CD4-positive, alpha-beta T cell (primary cell): Measurements from ENCODE around the gene DBH. TPM values are rescaled to one million over a fixed set of nuclear protein-coding genes. Genes with fewer than 3 reads are reported as not detected.
"Not testable (repeated sequence)": the region's sequence is repeated elsewhere in the genome, so short reads cannot be mapped to it uniquely, and the experiment has no call there.

Source experiments
- ATAC-seq: fragments of 200-7000 bp; cut with Tn5 transposase; one replicate; pipeline ENCODE4 v1.10.0; 2022; ENCODE audit warnings: mild to moderate bottlenecking; ENCODE audit not compliant: poor library complexity
- CTCF ChIA-PET: fragments of 350-600 bp; sonication (Branson Sonifier 250); formaldehyde crosslinking; loops from one replicate; lab custom pipeline; 2021; ENCODE audit warnings: antibody characterized with exemption, inconsistent platforms; lab: Charles Lee
- POLR2A ChIA-PET: fragments of 350-600 bp; sonication (Branson Sonifier 250); formaldehyde crosslinking; loops from one replicate; lab custom pipeline; 2021; ENCODE audit warnings: antibody characterized with exemption, inconsistent platforms; lab: Charles Lee
- DNase-seq, 14 experiments: peaks; one replicate each; pipeline ENCODE4 v3.0.0-alpha.2; 2013 to 2020; ENCODE audit warnings: mixed read lengths in 2 of 14
- H3K27ac ChIP-seq, 2 donors: one replicate each; pipeline versions ENCODE4 v1.5.1 to v1.7.0; 2013; ENCODE audit warnings: low read length in 2 of 2, low read depth in 1 of 2, mild to moderate bottlenecking in 1 of 2
- H3K27me3 ChIP-seq, 2 experiments: 1 replicate in 1 of 2; 2 replicates in 1 of 2; pipeline versions ENCODE4 v1.6.1 to v1.7.0; 2013; ENCODE audit warnings: low read length in 2 of 2, control low read depth in 1 of 2, mild to moderate bottlenecking in 1 of 2, moderate library complexity in 1 of 2; ENCODE audit not compliant: insufficient read depth in 2 of 2, control insufficient read depth in 1 of 2
- H3K36me3 ChIP-seq: one replicate; pipeline ENCODE4 v1.6.1; 2013; ENCODE audit warnings: low read length, control low read depth; ENCODE audit not compliant: insufficient read depth
- H3K4me1 ChIP-seq: one replicate; pipeline ENCODE4 v1.6.1; 2013; ENCODE audit warnings: low read length, control low read depth; ENCODE audit not compliant: insufficient read depth
- H3K4me3 ChIP-seq: one replicate; pipeline ENCODE4 v1.5.1; 2013; ENCODE audit warnings: mild to moderate bottlenecking, low read length, moderate library complexity
- H3K9me3 ChIP-seq, 2 experiments: 1 replicate in 1 of 2; 2 replicates in 1 of 2; pipeline versions ENCODE4 v1.6.1 to v1.7.0; 2013; ENCODE audit warnings: low read length in 2 of 2, mild to moderate bottlenecking in 2 of 2, control low read depth in 1 of 2, moderate library complexity in 1 of 2; ENCODE audit not compliant: control insufficient read depth in 1 of 2, insufficient read depth in 1 of 2
- H3K27ac Mint-ChIP-seq: one replicate; pipeline ENCODE4 v1.8.0; 2020; ENCODE audit warnings: mixed read lengths
- H3K27me3 Mint-ChIP-seq: one replicate; pipeline ENCODE4 v1.8.0; 2021; ENCODE audit warnings: mixed read lengths
- H3K36me3 Mint-ChIP-seq: one replicate; pipeline ENCODE4 v1.8.0; 2021; ENCODE audit warnings: low read depth, mixed read lengths
- H3K4me1 Mint-ChIP-seq: one replicate; pipeline ENCODE4 v1.8.0; 2021; ENCODE audit warnings: low read depth, mixed read lengths
- H3K4me3 Mint-ChIP-seq: one replicate; pipeline ENCODE4 v1.8.0; 2020; ENCODE audit warnings: mild to moderate bottlenecking, mixed read lengths
- H3K9me3 Mint-ChIP-seq: one replicate; pipeline ENCODE4 v1.8.0; 2020; ENCODE audit warnings: mixed read lengths
- CTCF ChIP-seq: fragments of 200-600 bp; IDR thresholded peaks from one replicate; pipeline ENCODE4 v1.8.0; 2022; ENCODE audit warnings: antibody characterized with exemption, mild to moderate bottlenecking
- intact Hi-C, 2 experiments: fragments of 100-400 bp; cut with DNase I in 1 of 2; cut with micrococcal nuclease in 1 of 2; formaldehyde crosslinking; loops; one replicate each; pipeline versions ENCODE4 v1.15.1 to v1.9.0; 2023 to 2025; cut with DNase I, micrococcal nuclease
- total RNA-seq, 174 experiments: library from RNA in 2 of 174; stranded (reverse) in 2 of 174; gene quantifications; one replicate each; pipeline ENCODE4 v1.2.3 and lab custom pipeline; 2021 to 2026

DBH gene
- total RNA-seq, 2 experiments from 2014 or later, result 1.7 to 1.8 TPM

- peaks cover 6 to 8% of the 10 kb centered on the region in 2 experiments for H3K9me3 ChIP-seq
- no peak for ATAC-seq
- Mint-ChIP-seq H3K27ac (no peak overlapping the region), H3K9me3 (peaks cover 7% of the 10 kb centered on the region), H3K4me1 (peaks cover 56% of the 10 kb centered on the region), H3K4me3 (no peak overlapping the region), H3K27me3 (no peaks in the 10 kb centered on the region), H3K36me3 (no peaks in the 10 kb centered on the region)
- TF ChIP-seq CTCF, result no peak
- no peaks in the 10 kb centered on the region for H3K36me3 ChIP-seq
- ChIA-PET POLR2A (no interaction called here), CTCF (no interaction called here)
- intact Hi-C loops, result no loop called here
- DNase-seq, result no peak
- no peak overlapping the region for H3K27ac ChIP-seq
- no peaks in the 10 kb centered on the region for H3K27me3 ChIP-seq
- H3K4me3 ChIP-seq, result no peak overlapping the region
- H3K4me1 ChIP-seq, result peaks cover 32% of the 10 kb centered on the region
Measured at GRCh38 chr9:133621725-133622267, 14.4 kb upstream of the DBH start.

- Histone ChIP-seq H3K27me3 (no peaks in the 10 kb centered on the region), H3K9me3 (peaks cover 6 to 8% of the 10 kb centered on the region in 2 experiments), H3K36me3 (no peaks in the 10 kb centered on the region), H3K27ac (no peak overlapping the region), H3K4me3 (no peak overlapping the region), H3K4me1 (peaks cover 32% of the 10 kb centered on the region)
- Mint-ChIP-seq H3K36me3 (no peaks in the 10 kb centered on the region), H3K4me1 (peaks cover 56% of the 10 kb centered on the region), H3K9me3 (peaks cover 10% of the 10 kb centered on the region), H3K27me3 (no peaks in the 10 kb centered on the region), H3K4me3 (no peak overlapping the region), H3K27ac (no peak overlapping the region)
- ATAC-seq, result no peak
- no peak for TF ChIP-seq CTCF
- CTCF ChIA-PET, result no interaction called here
- DNase-seq, result no peak
- intact Hi-C loops, result no loop called here
- POLR2A ChIA-PET, result no interaction called here
Measured at GRCh38 chr9:133622555-133622954, 13.6 kb upstream of the DBH start.

- H3K9me3 Mint-ChIP-seq, result peaks cover 10% of the 10 kb centered on the region
- CTCF ChIA-PET, H3K4me3 ChIP-seq, DNase-seq, POLR2A ChIA-PET, H3K36me3 Mint-ChIP-seq, H3K4me3 Mint-ChIP-seq, H3K27ac ChIP-seq, ATAC-seq, H3K27me3 ChIP-seq, H3K27ac Mint-ChIP-seq, H3K27me3 Mint-ChIP-seq, H3K9me3 ChIP-seq, H3K36me3 ChIP-seq, intact Hi-C loops: not testable (repeated sequence)
- peaks cover 25% of the 10 kb centered on the region for H3K4me1 Mint-ChIP-seq
- peaks cover 16% of the 10 kb centered on the region for H3K4me1 ChIP-seq
Measured at GRCh38 chr9:133626008-133626407, 10.2 kb upstream of the DBH start.

GRCh38 chr9:133627341-133627740 is 8.8 kb upstream of the DBH start:
- H3K4me3 Mint-ChIP-seq, result no peak overlapping the region
- no peak for TF ChIP-seq CTCF
- ATAC-seq (no peak), DNase-seq (no peak)
- POLR2A ChIA-PET, result no interaction called here
- Histone ChIP-seq H3K4me3 (no peak overlapping the region), H3K4me1 (peaks cover 5% of the 10 kb centered on the region), H3K27me3 (no peaks in the 10 kb centered on the region), H3K36me3 (no peaks in the 10 kb centered on the region), H3K9me3 (peaks cover 6 to 8% of the 10 kb centered on the region in 2 experiments), H3K27ac (no peak overlapping the region)
- no peak overlapping the region for H3K27ac Mint-ChIP-seq
- no peaks in the 10 kb centered on the region for H3K27me3 Mint-ChIP-seq
- H3K4me1 Mint-ChIP-seq, result peaks cover 12% of the 10 kb centered on the region
- CTCF ChIA-PET, result no interaction called here
- peaks cover 10% of the 10 kb centered on the region for H3K9me3 Mint-ChIP-seq
- no peaks in the 10 kb centered on the region for H3K36me3 Mint-ChIP-seq
- intact Hi-C loops, result no loop called here
